Endometrial microvascular endothelial cells (primary cell): ENCODE data around the gene DPP6. TPM values are rescaled to one million over a fixed set of nuclear protein-coding genes. Genes with fewer than 3 reads are reported as not detected.
"Not testable (repeated sequence)": the region's sequence is repeated elsewhere in the genome, so short reads cannot be mapped to it uniquely, and the experiment has no call there.

Experiments
- in situ Hi-C: cut with HindIII; loops from 2 replicates; pipeline ENCODE4 v1.10.0; 2017; ENCODE audit warnings: low sequenced_read_pairs, low pct_unique_long_range_greater_than_20kb; ENCODE audit errors: inconsistent ontology term
- total RNA-seq: library from RNA; depleted of rRNA; stranded (reverse); fragments of >200 nt; gene quantifications from one replicate; pipeline ENCODE4 v1.2.3, GENCODE V29; 2015; ENCODE audit errors: inconsistent ontology term

The DPP6 gene
- total RNA-seq, 1 donor from 2014 or later, result not detected

- in situ Hi-C loops, result no loop called here
These were observed 599.3 kb downstream of the DPP6 start for GRCh38 chr7:154651501-154651900.

- in situ Hi-C loops, result no loop called here
These were observed 600.4 kb downstream of the DPP6 start for GRCh38 chr7:154652564-154652963.

GRCh38 chr7:154653281-154653680, 601.1 kb downstream of the DPP6 start:
- in situ Hi-C loops, result no loop called here

- in situ Hi-C loops, result no loop called here
These were observed 604.4 kb downstream of the DPP6 start for GRCh38 chr7:154656618-154657017.

GRCh38 chr7:154666768-154667167, 614.6 kb downstream of the DPP6 start:
- in situ Hi-C loops, result no loop called here

GRCh38 chr7:154672659-154673415, 620.6 kb downstream of the DPP6 start:
- in situ Hi-C loops, result no loop called here

- in situ Hi-C loops, result no loop called here
These were observed 622.0 kb downstream of the DPP6 start for GRCh38 chr7:154674191-154674590.

GRCh38 chr7:154675560-154675959, 623.4 kb downstream of the DPP6 start:
- in situ Hi-C loops, result no loop called here

GRCh38 chr7:154676033-154676421, 623.8 kb downstream of the DPP6 start:
- in situ Hi-C loops, result not testable (repeated sequence)

- in situ Hi-C loops, result no loop called here
These were observed 624.4 kb downstream of the DPP6 start for GRCh38 chr7:154676422-154677073.

- in situ Hi-C loops, result no loop called here
These were observed 625.3 kb downstream of the DPP6 start for GRCh38 chr7:154677454-154677853.

- in situ Hi-C loops, result not testable (repeated sequence)
These were observed 625.9 kb downstream of the DPP6 start for GRCh38 chr7:154678001-154678550.

GRCh38 chr7:154679379-154680053, 627.3 kb downstream of the DPP6 start:
- in situ Hi-C loops, result no loop called here

- in situ Hi-C loops, result no loop called here
These were observed 628.9 kb downstream of the DPP6 start for GRCh38 chr7:154680894-154681659.

- in situ Hi-C loops, result no loop called here
These were observed 629.8 kb downstream of the DPP6 start for GRCh38 chr7:154682003-154682402.

- in situ Hi-C loops, result no loop called here
These were observed 632.7 kb downstream of the DPP6 start for GRCh38 chr7:154684666-154685563.

GRCh38 chr7:154685564-154685901, 633.3 kb downstream of the DPP6 start:
- in situ Hi-C loops, result no loop called here

- in situ Hi-C loops, result no loop called here
These were observed 634.1 kb downstream of the DPP6 start for GRCh38 chr7:154686305-154686704.
